Loucy (cell line): Measurements from ENCODE around the gene STXBP5.

Experiments
- H2AFZ ChIP-seq: fragments of 200-600 bp; sonication (generic); 2 replicates; pipeline ENCODE4 v1.6.0; 2016; ENCODE audit warnings: antibody characterized with exemption, mild to moderate bottlenecking, low read length, moderate library complexity
- H3F3A ChIP-seq: fragments of 200-600 bp; 2 replicates; pipeline ENCODE4 v1.6.0; 2016; ENCODE audit warnings: antibody characterized with exemption, low read depth, mild to moderate bottlenecking
- H3K27me3 ChIP-seq: fragments of 200-600 bp; sonication (generic); 2 replicates; pipeline ENCODE4 v1.6.1; 2014; ENCODE audit warnings: low read length, mild to moderate bottlenecking; ENCODE audit not compliant: insufficient read depth, poor library complexity, severe bottlenecking
- H3K36me3 ChIP-seq: fragments of 200-600 bp; sonication (generic); 2 replicates; pipeline ENCODE4 v1.6.1; 2016; ENCODE audit warnings: low read length; ENCODE audit not compliant: insufficient read depth
- H3K4me1 ChIP-seq: fragments of 200-600 bp; sonication (generic); 2 replicates; pipeline ENCODE4 v1.5.1; 2014; ENCODE audit warnings: low read length, mild to moderate bottlenecking; ENCODE audit not compliant: insufficient read depth, poor library complexity, severe bottlenecking
- H3K4me2 ChIP-seq: fragments of 200-600 bp; sonication (generic); 2 replicates; pipeline ENCODE4 v1.6.0; 2014; ENCODE audit warnings: antibody characterized with exemption, low read length, low read depth, mild to moderate bottlenecking; ENCODE audit not compliant: poor library complexity, severe bottlenecking
- H3K4me3 ChIP-seq: fragments of 200-600 bp; sonication (generic); 2 replicates; pipeline ENCODE4 v1.5.1; 2014; ENCODE audit warnings: low read length, mild to moderate bottlenecking, mixed read lengths; ENCODE audit not compliant: poor library complexity, severe bottlenecking
- H3K79me2 ChIP-seq: fragments of 200-600 bp; sonication (generic); 2 replicates; pipeline ENCODE4 v1.6.1; 2014; ENCODE audit warnings: low read length; ENCODE audit not compliant: insufficient read depth
- H3K9ac ChIP-seq: fragments of 200-600 bp; sonication (generic); 2 replicates; pipeline ENCODE4 v1.6.0; 2014; ENCODE audit warnings: mild to moderate bottlenecking, low read depth, low read length, moderate library complexity; ENCODE audit not compliant: poor library complexity, severe bottlenecking
- H3K9me2 ChIP-seq: fragments of 200-600 bp; sonication (generic); replicated peaks from 2 replicates; pipeline ENCODE4 v1.6.1; 2016; ENCODE audit warnings: low read depth, low read length, mixed read lengths
- H3K9me3 ChIP-seq: fragments of 200-600 bp; sonication (generic); 2 replicates; pipeline ENCODE4 v1.6.1; 2014; ENCODE audit warnings: mild to moderate bottlenecking, antibody characterized with exemption, low read length, low read depth; ENCODE audit not compliant: insufficient read depth
- H4K20me1 ChIP-seq: fragments of 200-600 bp; sonication (generic); 2 replicates; pipeline ENCODE4 v1.6.0; 2014; ENCODE audit warnings: antibody characterized with exemption, low read length, mild to moderate bottlenecking; ENCODE audit not compliant: insufficient read depth, poor library complexity, severe bottlenecking
- CTCF ChIP-seq: fragments of 200-600 bp; sonication (generic); conservative IDR thresholded peaks from 2 replicates; pipeline ENCODE4 v1.5.1; 2014; ENCODE audit warnings: mild to moderate bottlenecking, antibody characterized with exemption, low read length
- EZH2phosphoT487 ChIP-seq: fragments of 200-600 bp; IDR thresholded peaks from 2 replicates; pipeline ENCODE4 v1.6.1; 2018; ENCODE audit warnings: antibody characterized with exemption, mild to moderate bottlenecking, moderate library complexity, borderline replicate concordance

The STXBP5 gene

GRCh38 chr6:147204060-147204785 lies at the start of gene STXBP5:
STXBP5 (plus strand) TSS chr6:147204417; CDS start chr6:147204533, 116 bp downstream.
- Histone ChIP-seq H3K4me1 (peaks cover 48% of the 10 kb centered on the region), H3K9ac (peak within 1 kb of the TSS; percentile 86), H3K79me2 (peaks cover 45% of the 10 kb centered on the region), H3K9me3 (no peaks in the 10 kb centered on the region), H3K4me2 (peak within 1 kb of the TSS; percentile 91), H3K27me3 (no peaks in the 10 kb centered on the region), H3K9me2 (no peaks in the 10 kb centered on the region), H2AFZ (peak within 1 kb of the TSS; percentile 89), H4K20me1 (peaks cover 33% of the 10 kb centered on the region), H3F3A (no peaks in the 10 kb centered on the region), H3K4me3 (peak within 1 kb of the TSS; percentile 87), H3K36me3 (no peaks in the 10 kb centered on the region)
- no peak for TF ChIP-seq CTCF
- TF ChIP-seq EZH2phosphoT487: no peak

DNA sequence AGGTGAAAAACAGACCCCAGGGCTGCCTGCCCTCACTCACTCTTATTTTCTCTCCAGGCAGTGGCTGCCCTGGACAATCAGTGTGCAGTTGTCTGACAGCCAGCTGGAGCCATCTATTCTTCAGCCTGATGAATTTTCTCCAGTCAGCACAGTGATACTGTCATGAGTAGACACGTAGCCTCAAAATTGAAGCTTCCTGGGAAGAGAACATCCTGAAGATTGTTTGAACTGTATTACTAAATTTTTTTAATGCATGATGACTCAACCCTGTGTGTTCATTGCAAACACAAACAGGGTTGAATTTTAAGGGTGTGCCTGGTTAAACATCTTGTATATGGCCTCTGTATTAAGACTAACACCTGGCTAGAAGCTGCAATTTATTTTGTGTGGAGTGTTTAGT lies 49.8 kb upstream of the STXBP5 start:
- Histone ChIP-seq H3K79me2 (no peaks in the 10 kb centered on the region), H3K9ac (no peak overlapping the region), H2AFZ (no peak overlapping the region), H3K9me2 (no peaks in the 10 kb centered on the region), H3K36me3 (no peaks in the 10 kb centered on the region), H3K27me3 (no peaks in the 10 kb centered on the region), H3K4me2 (no peak overlapping the region), H3K4me1 (peaks cover 36% of the 10 kb centered on the region), H3K9me3 (no peaks in the 10 kb centered on the region), H3F3A (no peaks in the 10 kb centered on the region), H4K20me1 (no peaks in the 10 kb centered on the region), H3K4me3 (no peak overlapping the region)
- TF ChIP-seq CTCF (no peak), EZH2phosphoT487 (no peak)

- H3K9me3 ChIP-seq: no peaks in the 10 kb centered on the region
- no peak overlapping the region for H3K4me3 ChIP-seq
- H3K4me2 ChIP-seq: no peak overlapping the region
- TF ChIP-seq CTCF: 0 out of 2 replicates have a peak, but pooled peaks have one; percentile 8
- no peak for TF ChIP-seq EZH2phosphoT487
- peaks cover 44% of the 10 kb centered on the region for H3K4me1 ChIP-seq
- no peaks in the 10 kb centered on the region for H3K79me2 ChIP-seq
- no peaks in the 10 kb centered on the region for H4K20me1 ChIP-seq
- no peaks in the 10 kb centered on the region for H3K9me2 ChIP-seq
- H3F3A ChIP-seq: no peaks in the 10 kb centered on the region
- H3K36me3 ChIP-seq: no peaks in the 10 kb centered on the region
- H2AFZ ChIP-seq: peak overlapping the region; percentile 66
- H3K27me3 ChIP-seq: no peaks in the 10 kb centered on the region
- no peak overlapping the region for H3K9ac ChIP-seq
Measured at GRCh38 chr6:147156218-147156617, 48.0 kb upstream of the STXBP5 start.
